HepG2 (cell line): ENCODE results near the gene MED1. TPM values are rescaled to one million over a fixed set of nuclear protein-coding genes. Genes with fewer than 3 reads are reported as not detected.

ENCODE experiments used
- BHLHE40 ChIP-seq: IDR thresholded peaks from 2 replicates; pipeline ENCODE4 v1.6.1; 2011; ENCODE audit warnings: low read length, improper control_type of control experiment
- HOXA5 ChIP-seq: sonication (generic); formaldehyde crosslinking; IDR thresholded peaks from 2 replicates; pipeline ENCODE4 v1.4.0; 2020; ENCODE audit warnings: missing genetic modification reagents
- IRF2 ChIP-seq: IDR thresholded peaks from 2 replicates; pipeline ENCODE4 v1.6.1; 2018; ENCODE audit warnings: missing genetic modification reagents, missing compliant biosample characterization
- KDM4B ChIP-seq: sonication (generic); formaldehyde crosslinking; IDR thresholded peaks from 2 replicates; pipeline ENCODE4 v1.4.0; 2020; ENCODE audit warnings: missing genetic modification reagents
- MAZ ChIP-seq, 2 experiments: sonication (generic) in 1 of 2; formaldehyde crosslinking in 1 of 2; IDR thresholded peaks; 2 replicates each; pipeline versions ENCODE4 v1.5.0 to v1.6.1; 2012 to 2020; ENCODE audit warnings: low read depth in 2 of 2, mild to moderate bottlenecking in 2 of 2, borderline replicate concordance in 1 of 2, improper control_type of control experiment in 1 of 2, low read length in 1 of 2, missing genetic modification reagents in 1 of 2, moderate library complexity in 1 of 2
- MLX ChIP-seq: IDR thresholded peaks from 2 replicates; pipeline ENCODE4 v1.6.1; 2016
- MTERF4 ChIP-seq: sonication (generic); formaldehyde crosslinking; IDR thresholded peaks from 2 replicates; pipeline ENCODE4 v1.8.0; 2023; ENCODE audit warnings: mild to moderate bottlenecking, missing genetic modification reagents
- SALL2 ChIP-seq: sonication (generic); formaldehyde crosslinking; IDR thresholded peaks from 2 replicates; pipeline ENCODE4 v1.8.1; 2023; ENCODE audit warnings: mild to moderate bottlenecking, missing genetic modification reagents, inconsistent platforms
- SMYD3 ChIP-seq: sonication (generic); formaldehyde crosslinking; IDR thresholded peaks from 2 replicates; pipeline ENCODE4 v1.8.1; 2023; ENCODE audit warnings: mild to moderate bottlenecking, missing genetic modification reagents
- SNRNP70 ChIP-seq: fragments of 200-400 bp; formaldehyde crosslinking; IDR thresholded peaks from 2 replicates; pipeline ENCODE4 v1.6.1; 2017; ENCODE audit warnings: mild to moderate bottlenecking, low read depth, low read length, moderate library complexity
- ZBTB7B ChIP-seq: sonication (generic); formaldehyde crosslinking; IDR thresholded peaks from 2 replicates; pipeline ENCODE4 v1.4.0; 2020; ENCODE audit warnings: missing genetic modification reagents
- ZNF160 ChIP-seq: sonication (generic); formaldehyde crosslinking; IDR thresholded peaks from 2 replicates; pipeline ENCODE4 v1.8.0; 2022; ENCODE audit warnings: mild to moderate bottlenecking, inconsistent platforms, missing genetic modification reagents
- ZNF224 ChIP-seq: sonication (generic); formaldehyde crosslinking; IDR thresholded peaks from 2 replicates; pipeline ENCODE4 v1.5.0; 2020; ENCODE audit warnings: mild to moderate bottlenecking, missing genetic modification reagents
- ZNF253 ChIP-seq: sonication (generic); formaldehyde crosslinking; IDR thresholded peaks from 2 replicates; pipeline ENCODE4 v1.8.0; 2022; ENCODE audit warnings: mild to moderate bottlenecking, missing genetic modification reagents, borderline replicate concordance
- ZNF350 ChIP-seq: sonication (generic); formaldehyde crosslinking; IDR thresholded peaks from 2 replicates; pipeline ENCODE4 v1.4.0; 2020; ENCODE audit warnings: mild to moderate bottlenecking, low read depth, missing genetic modification reagents, borderline replicate concordance
- ZNF367 ChIP-seq: sonication (generic); formaldehyde crosslinking; IDR thresholded peaks from 2 replicates; pipeline ENCODE4 v1.4.0; 2020; ENCODE audit warnings: missing genetic modification reagents, borderline replicate concordance
- ZNF431 ChIP-seq: sonication (generic); formaldehyde crosslinking; IDR thresholded peaks from 2 replicates; pipeline ENCODE4 v1.9.0; 2022; ENCODE audit warnings: missing genetic modification reagents, low read depth, mild to moderate bottlenecking, borderline replicate concordance
- ZNF749 ChIP-seq: sonication (generic); formaldehyde crosslinking; IDR thresholded peaks from 2 replicates; pipeline ENCODE4 v1.8.0; 2022; ENCODE audit warnings: mild to moderate bottlenecking, missing genetic modification reagents, moderate library complexity, borderline replicate concordance
- ZNF780A ChIP-seq: sonication (generic); formaldehyde crosslinking; IDR thresholded peaks from 2 replicates; pipeline ENCODE4 v1.8.0; 2022; ENCODE audit warnings: mild to moderate bottlenecking, missing genetic modification reagents, moderate library complexity
- ZSCAN21 ChIP-seq: sonication (generic); formaldehyde crosslinking; IDR thresholded peaks from 2 replicates; pipeline ENCODE4 v1.8.0; 2022; ENCODE audit warnings: mild to moderate bottlenecking, missing genetic modification reagents, moderate library complexity, borderline replicate concordance
- polyA plus RNA-seq, 8 experiments: library from polyadenylated mRNA; depleted of rRNA in 3 of 8; stranded (reverse) in 7 of 8; unstranded in 1 of 8; fragments of >200 nt; fragmentation: Illumina TruSeq in 4 of 8; extraction: Trizol in 4 of 8; gene quantifications; 2 replicates each; pipeline versions ENCODE4 v1.2.1 to v1.2.3, GENCODE V29; 2011 to 2016; ENCODE audit warnings: low read depth in 4 of 8, missing spikeins in 1 of 8, mixed read lengths in 1 of 8; ENCODE audit not compliant: insufficient read depth in 1 of 8
- total RNA-seq, 5 experiments: library from RNA; depleted of rRNA; stranded (reverse); fragments of >200 nt; fragmentation: Illumina TruSeq; extraction: Trizol; gene quantifications; 2 replicates each; pipeline ENCODE4 v1.2.3, GENCODE V29; 2016; ENCODE audit warnings: low read depth in 1 of 5
- TF ChIP-seq, protein P1 (sequence below): sonication (generic); formaldehyde crosslinking; IDR thresholded peaks from 2 replicates; pipeline ENCODE4 v1.8.1; 2023; ENCODE audit warnings: missing genetic modification reagents, inconsistent platforms, borderline replicate concordance
- TF ChIP-seq, protein P2 (sequence below): sonication (generic); formaldehyde crosslinking; IDR thresholded peaks from 2 replicates; pipeline ENCODE4 v1.4.0; 2020; ENCODE audit warnings: mild to moderate bottlenecking, low read depth, missing genetic modification reagents
- TF ChIP-seq, protein P3 (sequence below), 2 experiments: sonication (generic) in 1 of 2; formaldehyde crosslinking in 1 of 2; IDR thresholded peaks; 2 replicates each; pipeline versions ENCODE4 v1.5.1 to v1.6.1; 2011 to 2020; ENCODE audit warnings: borderline replicate concordance in 1 of 2, low read depth in 1 of 2, low read length in 1 of 2, mild to moderate bottlenecking in 1 of 2, missing genetic modification reagents in 1 of 2, moderate library complexity in 1 of 2

The MED1 gene
- total and polyA plus RNA-seq, 2 of the 13 experiments (the other 11 are each of a cell fraction or from before 2014, with no cell fraction given): 37.5 to 40.1 TPM

GRCh38 chr17:39402244-39402889 is 48.7 kb downstream of the MED1 start (continued):
- TF ChIP-seq, protein P1, sequence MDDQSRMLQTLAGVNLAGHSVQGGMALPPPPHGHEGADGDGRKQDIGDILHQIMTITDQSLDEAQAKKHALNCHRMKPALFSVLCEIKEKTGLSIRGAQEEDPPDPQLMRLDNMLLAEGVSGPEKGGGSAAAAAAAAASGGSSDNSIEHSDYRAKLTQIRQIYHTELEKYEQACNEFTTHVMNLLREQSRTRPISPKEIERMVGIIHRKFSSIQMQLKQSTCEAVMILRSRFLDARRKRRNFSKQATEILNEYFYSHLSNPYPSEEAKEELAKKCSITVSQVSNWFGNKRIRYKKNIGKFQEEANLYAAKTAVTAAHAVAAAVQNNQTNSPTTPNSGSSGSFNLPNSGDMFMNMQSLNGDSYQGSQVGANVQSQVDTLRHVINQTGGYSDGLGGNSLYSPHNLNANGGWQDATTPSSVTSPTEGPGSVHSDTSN (CRISPR knock-in tag): no peak
- TF ChIP-seq IRF2 (CRISPR knock-in tag) (0 out of 2 replicates have a peak, but pooled peaks have one; percentile 52), ZNF431 (no peak; the same call in 1 of the 2 replicates), MTERF4 (CRISPR knock-in tag) (no peak), ZNF350 (peak; percentile 30; the same call in 1 of the 2 replicates), MLX (CRISPR knock-in tag) (no peak), MAZ (IDR thresholded peaks at IDR 0.05; ENCODE audit: borderline replicate concordance, low read depth, low read length) (no peak), MAZ (CRISPR knock-in tag; IDR thresholded peaks at IDR 0.05; ENCODE audit: low read depth) (no peak), ZBTB7B (no peak; the same call in 1 of the 2 replicates), ZNF253 (CRISPR knock-in tag) (no peak), SALL2 (CRISPR knock-in tag) (no peak), ZNF780A (CRISPR knock-in tag) (no peak), ZNF160 (no peak), HOXA5 (CRISPR knock-in tag) (peak; percentile 28; the same call in 1 of the 2 replicates), KDM4B (CRISPR knock-in tag) (0 out of 2 replicates have a peak, but pooled peaks have one; percentile 45), BHLHE40 (no peak), ZNF224 (CRISPR knock-in tag) (no peak), ZSCAN21 (peak; percentile 82; the same call in 1 of the 2 replicates), SMYD3 (CRISPR knock-in tag) (no peak), SNRNP70 (no peak), ZNF367 (no peak), ZNF749 (CRISPR knock-in tag) (no peak; the same call in 1 of the 2 replicates)
- TF ChIP-seq, protein P2, sequence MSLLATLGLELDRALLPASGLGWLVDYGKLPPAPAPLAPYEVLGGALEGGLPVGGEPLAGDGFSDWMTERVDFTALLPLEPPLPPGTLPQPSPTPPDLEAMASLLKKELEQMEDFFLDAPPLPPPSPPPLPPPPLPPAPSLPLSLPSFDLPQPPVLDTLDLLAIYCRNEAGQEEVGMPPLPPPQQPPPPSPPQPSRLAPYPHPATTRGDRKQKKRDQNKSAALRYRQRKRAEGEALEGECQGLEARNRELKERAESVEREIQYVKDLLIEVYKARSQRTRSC (CRISPR knock-in tag): no peak
- TF ChIP-seq, protein P3, sequence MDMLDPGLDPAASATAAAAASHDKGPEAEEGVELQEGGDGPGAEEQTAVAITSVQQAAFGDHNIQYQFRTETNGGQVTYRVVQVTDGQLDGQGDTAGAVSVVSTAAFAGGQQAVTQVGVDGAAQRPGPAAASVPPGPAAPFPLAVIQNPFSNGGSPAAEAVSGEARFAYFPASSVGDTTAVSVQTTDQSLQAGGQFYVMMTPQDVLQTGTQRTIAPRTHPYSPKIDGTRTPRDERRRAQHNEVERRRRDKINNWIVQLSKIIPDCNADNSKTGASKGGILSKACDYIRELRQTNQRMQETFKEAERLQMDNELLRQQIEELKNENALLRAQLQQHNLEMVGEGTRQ (IDR thresholded peaks at IDR 0.05; ENCODE audit: low read depth, low read length): no peak
- TF ChIP-seq, protein P3 (CRISPR knock-in tag; IDR thresholded peaks at IDR 0.05; ENCODE audit: borderline replicate concordance): no peak
